GM12878 (cell line): ENCODE data around the gene DNAJC7.

Experiments
- CTCF ChIP-seq, 3 experiments: IDR thresholded peaks in 2 of 3; conservative IDR thresholded peaks in 1 of 3; 2 replicates each; pipeline ENCODE4 v1.5.1; 2011; ENCODE audit warnings: low read depth in 3 of 3, low read length in 3 of 3, mild to moderate bottlenecking in 3 of 3, control low read depth in 2 of 3, moderate library complexity in 2 of 3, inconsistent platforms in 1 of 3, mixed read lengths in 1 of 3; ENCODE audit not compliant: control insufficient read depth in 2 of 3, insufficient read depth in 1 of 3; ENCODE audit errors: extremely low read depth in 1 of 3
- EP300 ChIP-seq, 2 experiments: fragments of 150-350 bp in 1 of 2; IDR thresholded peaks; 2 replicates each; pipeline ENCODE4 v1.6.1; 2011 to 2012; ENCODE audit warnings: low read depth in 2 of 2, low read length in 2 of 2, borderline replicate concordance in 1 of 2, improper control_type of control experiment in 1 of 2, inconsistent platforms in 1 of 2; ENCODE audit not compliant: control insufficient read depth in 1 of 2
- GABPA ChIP-seq: IDR thresholded peaks from 2 replicates; pipeline ENCODE4 v1.6.1; 2014; ENCODE audit warnings: antibody characterized with exemption, low read depth, mild to moderate bottlenecking, inconsistent platforms
- NFYB ChIP-seq: IDR thresholded peaks from 2 replicates; pipeline ENCODE4 v1.6.1; 2011; ENCODE audit warnings: low read depth, mild to moderate bottlenecking, low read length, improper control_type of control experiment, moderate library complexity; ENCODE audit not compliant: insufficient read depth
- POLR2AphosphoS2 ChIP-seq: IDR thresholded peaks from 2 replicates; pipeline ENCODE4 v1.6.1; 2011; ENCODE audit warnings: low read depth, mild to moderate bottlenecking, low read length, improper control_type of control experiment, moderate library complexity
- SREBF2 ChIP-seq: IDR thresholded peaks from 2 replicates; pipeline ENCODE4 v1.6.1; 2012; ENCODE audit warnings: mild to moderate bottlenecking, low read length
- TAF1 ChIP-seq: IDR thresholded peaks from 2 replicates; pipeline ENCODE4 v1.6.1; 2011; ENCODE audit warnings: mild to moderate bottlenecking, low read depth, low read length, borderline replicate concordance

- TF ChIP-seq EP300 (IDR thresholded peaks at IDR 0.05; ENCODE audit: borderline replicate concordance in 1 of 2, control insufficient read depth in 1 of 2, low read depth in 2 of 2, low read length in 2 of 2) (no peak), CTCF (IDR thresholded peaks at IDR 0.05 in 2 of 3, conservative IDR thresholded peaks at IDR 0.05 in 1 of 3; ENCODE audit: control insufficient read depth in 2 of 3, extremely low read depth in 1 of 3, insufficient read depth in 1 of 3, low read depth in 3 of 3, low read length in 3 of 3) (peak; percentile 91 to 93 (median 91)), TAF1 (no peak), SREBF2 (no peak), POLR2AphosphoS2 (no peak), GABPA (no peak), NFYB (no peak)
These were observed 54.3 kb downstream of the DNAJC7 start for GRCh38 chr17:41962768-41963434.
